K562 (cell line): ENCODE results near the gene POLR3H. TPM values are rescaled to one million over a fixed set of nuclear protein-coding genes. Genes with fewer than 3 reads are reported as not detected.

Experiments used
- BMI1 ChIP-seq: fragments of 150-350 bp; IDR thresholded peaks from 2 replicates; pipeline ENCODE4 v1.6.1; 2014; ENCODE audit warnings: low read length
- CBX1 ChIP-seq: sonication (generic); IDR thresholded peaks from 2 replicates; pipeline ENCODE4 v1.6.1; 2016; ENCODE audit warnings: antibody characterized with exemption, low read depth, mild to moderate bottlenecking
- CCNT2 ChIP-seq: IDR thresholded peaks from 2 replicates; pipeline ENCODE4 v1.6.1; 2011; ENCODE audit warnings: borderline replicate concordance, low read depth, mild to moderate bottlenecking, moderate library complexity, mixed read lengths, low read length; ENCODE audit not compliant: insufficient read length; ENCODE audit errors: extremely low read depth
- CTBP1 ChIP-seq: fragments of 450-650 bp; IDR thresholded peaks from 2 replicates; pipeline ENCODE4 v1.6.1; 2016; ENCODE audit warnings: borderline replicate concordance
- EGR1 ChIP-seq: fragments of 450-650 bp; conservative IDR thresholded peaks from 2 replicates; pipeline ENCODE4 v1.6.1; 2017; ENCODE audit warnings: mild to moderate bottlenecking
- FOXK2 ChIP-seq, 2 experiments: fragments of 450-650 bp; IDR thresholded peaks in 1 of 2; conservative IDR thresholded peaks in 1 of 2; 2 replicates each; pipeline ENCODE4 v1.6.1; 2016; ENCODE audit warnings: low read depth in 2 of 2, mild to moderate bottlenecking in 1 of 2
- GABPA ChIP-seq: fragments of 200-800 bp; sonication (Bioruptor generic); conservative IDR thresholded peaks from 2 replicates; pipeline ENCODE4 v1.6.1; 2016; ENCODE audit warnings: low read depth, missing genetic modification characterization, missing compliant biosample characterization
- GABPB1 ChIP-seq: sonication (generic); formaldehyde crosslinking; IDR thresholded peaks from 2 replicates; pipeline ENCODE4 v1.8.0; 2022; ENCODE audit warnings: mild to moderate bottlenecking, missing genetic modification reagents
- KDM5B ChIP-seq: fragments of 200-600 bp; sonication (generic); IDR thresholded peaks from 2 replicates; pipeline ENCODE4 v1.6.1; 2012; ENCODE audit warnings: low read depth, mild to moderate bottlenecking, moderate library complexity, low read length, control low read depth, inconsistent platforms; ENCODE audit not compliant: insufficient replicate concordance
- MYC ChIP-seq, 2 experiments: fragments of 250-450 bp in 1 of 2; sonication (Bioruptor Pico) in 1 of 2; IDR thresholded peaks; 2 replicates each; pipeline versions ENCODE4 v1.5.1 to v1.6.1; 2012 to 2021; ENCODE audit warnings: low read depth in 2 of 2, borderline replicate concordance in 1 of 2, improper control_type of control experiment in 1 of 2, low read length in 1 of 2, mild to moderate bottlenecking in 1 of 2, moderate library complexity in 1 of 2
- PTBP1 ChIP-seq: fragments of 200-400 bp; formaldehyde crosslinking; IDR thresholded peaks from 2 replicates; pipeline ENCODE4 v1.6.1; 2017; ENCODE audit warnings: low read depth, low read length
- SAP30 ChIP-seq: fragments of 200-600 bp; sonication (generic); IDR thresholded peaks from 2 replicates; pipeline ENCODE4 v1.6.1; 2012; ENCODE audit warnings: borderline replicate concordance, low read depth, mild to moderate bottlenecking, moderate library complexity, low read length, control low read depth, inconsistent platforms; ENCODE audit not compliant: insufficient read depth, poor library complexity, severe bottlenecking
- SIN3A ChIP-seq, 2 experiments: fragments of 150-350 bp in 1 of 2; IDR thresholded peaks; 2 replicates each; pipeline ENCODE4 v1.6.1; 2011 to 2016; ENCODE audit warnings: borderline replicate concordance in 2 of 2, low read depth in 2 of 2, low read length in 2 of 2, mild to moderate bottlenecking in 2 of 2, moderate library complexity in 2 of 2; ENCODE audit not compliant: control insufficient read depth in 1 of 2
- SNAPC5 ChIP-seq: fragments of 250-450 bp; sonication (Bioruptor Pico); IDR thresholded peaks from 2 replicates; pipeline ENCODE4 v1.8.0; 2021; ENCODE audit warnings: moderate library complexity, mild to moderate bottlenecking, inconsistent platforms
- SPI1 ChIP-seq: IDR thresholded peaks from 2 replicates; pipeline ENCODE4 v1.6.1; 2011; ENCODE audit warnings: low read depth, low read length, control low read depth, borderline replicate concordance
- polyA plus RNA-seq, 8 experiments: library from polyadenylated mRNA; depleted of rRNA in 4 of 8; stranded (reverse) in 5 of 8; unstranded in 3 of 8; fragments of >200 nt; fragmentation: Nextera tagmentation in 2 of 8; fragmentation: Illumina TruSeq in 1 of 8; extraction: Ambion mirVana in 2 of 8; extraction: Trizol in 1 of 8; gene quantifications; 2 replicates each; pipeline versions ENCODE4 v1.2.1 to v1.2.3, GENCODE V29; 2011 to 2014; ENCODE audit warnings: inconsistent platforms in 1 of 8, missing spikeins in 1 of 8
- total RNA-seq, 7 experiments: library from RNA; depleted of rRNA in 6 of 7; stranded (reverse); fragments of >200 nt in 6 of 7; fragmentation: Illumina TruSeq in 2 of 7; extraction: Trizol in 2 of 7; gene quantifications; 2 replicates each; pipeline versions ENCODE4 v1.2.1 to v1.2.3, GENCODE V29; 2011 to 2021; ENCODE audit warnings: low replicate concordance in 1 of 7
- TF ChIP-seq, protein P1 (sequence below), 2 experiments: fragments of 450-650 bp in 1 of 2; sonication (generic) in 1 of 2; formaldehyde crosslinking in 1 of 2; IDR thresholded peaks; 2 replicates each; pipeline versions ENCODE4 v1.7.1 to v1.9.0; 2016 to 2022; ENCODE audit warnings: inconsistent platforms in 1 of 2, mild to moderate bottlenecking in 1 of 2, missing genetic modification reagents in 1 of 2

The POLR3H gene
- total and polyA plus RNA-seq, 9 of the 15 experiments (the other 6 are each of a cell fraction or from before 2014, with no cell fraction given), result 5.3 to 48.4 (median 22.2) TPM

GRCh38 chr22:41589391-41590241, 45.3 kb upstream of the POLR3H start, which contains the start of gene PMM1 (continued):
- TF ChIP-seq SAP30 (peak; percentile 77), PTBP1 (no peak), SNAPC5 (no peak), MYC (IDR thresholded peaks at IDR 0.05; ENCODE audit: low read depth, low read length) (peak; percentile 37; the same call in 1 of the 2 replicates), MYC (CRISPR knock-in tag; IDR thresholded peaks at IDR 0.05; ENCODE audit: borderline replicate concordance, low read depth) (no peak), GABPA (tag) (peak; percentile 84), FOXK2 (conservative IDR thresholded peaks at IDR 0.05 in 1 of 2, IDR thresholded peaks at IDR 0.05 in 1 of 2; ENCODE audit: low read depth in 2 of 2) (0 out of 4 replicates have a peak, but pooled peaks of 1 of the 2 experiments have one; percentile 21), KDM5B (peak; percentile 80), SPI1 (peak; percentile 24; the same call in 1 of the 2 replicates), EGR1 (peak; percentile 69), BMI1 (no peak), CBX1 (no peak), CTBP1 (peak; percentile 51; the same call in 1 of the 2 replicates), SIN3A (IDR thresholded peaks at IDR 0.05; ENCODE audit: borderline replicate concordance in 2 of 2, control insufficient read depth in 1 of 2, low read depth in 2 of 2, low read length in 2 of 2) (peak in 1 of 2 experiments; percentile 30; a peak in 1 of 4 replicates), CCNT2 (peak; percentile 7), GABPB1 (CRISPR knock-in tag) (peak; percentile 19; the same call in 1 of the 2 replicates)
- TF ChIP-seq, protein P1, sequence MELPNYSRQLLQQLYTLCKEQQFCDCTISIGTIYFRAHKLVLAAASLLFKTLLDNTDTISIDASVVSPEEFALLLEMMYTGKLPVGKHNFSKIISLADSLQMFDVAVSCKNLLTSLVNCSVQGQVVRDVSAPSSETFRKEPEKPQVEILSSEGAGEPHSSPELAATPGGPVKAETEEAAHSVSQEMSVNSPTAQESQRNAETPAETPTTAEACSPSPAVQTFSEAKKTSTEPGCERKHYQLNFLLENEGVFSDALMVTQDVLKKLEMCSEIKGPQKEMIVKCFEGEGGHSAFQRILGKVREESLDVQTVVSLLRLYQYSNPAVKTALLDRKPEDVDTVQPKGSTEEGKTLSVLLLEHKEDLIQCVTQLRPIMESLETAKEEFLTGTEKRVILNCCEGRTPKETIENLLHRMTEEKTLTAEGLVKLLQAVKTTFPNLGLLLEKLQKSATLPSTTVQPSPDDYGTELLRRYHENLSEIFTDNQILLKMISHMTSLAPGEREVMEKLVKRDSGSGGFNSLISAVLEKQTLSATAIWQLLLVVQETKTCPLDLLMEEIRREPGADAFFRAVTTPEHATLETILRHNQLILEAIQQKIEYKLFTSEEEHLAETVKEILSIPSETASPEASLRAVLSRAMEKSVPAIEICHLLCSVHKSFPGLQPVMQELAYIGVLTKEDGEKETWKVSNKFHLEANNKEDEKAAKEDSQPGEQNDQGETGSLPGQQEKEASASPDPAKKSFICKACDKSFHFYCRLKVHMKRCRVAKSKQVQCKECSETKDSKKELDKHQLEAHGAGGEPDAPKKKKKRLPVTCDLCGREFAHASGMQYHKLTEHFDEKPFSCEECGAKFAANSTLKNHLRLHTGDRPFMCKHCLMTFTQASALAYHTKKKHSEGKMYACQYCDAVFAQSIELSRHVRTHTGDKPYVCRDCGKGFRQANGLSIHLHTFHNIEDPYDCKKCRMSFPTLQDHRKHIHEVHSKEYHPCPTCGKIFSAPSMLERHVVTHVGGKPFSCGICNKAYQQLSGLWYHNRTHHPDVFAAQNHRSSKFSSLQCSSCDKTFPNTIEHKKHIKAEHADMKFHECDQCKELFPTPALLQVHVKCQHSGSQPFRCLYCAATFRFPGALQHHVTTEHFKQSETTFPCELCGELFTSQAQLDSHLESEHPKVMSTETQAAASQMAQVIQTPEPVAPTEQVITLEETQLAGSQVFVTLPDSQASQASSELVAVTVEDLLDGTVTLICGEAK (IDR thresholded peaks at IDR 0.05), result peak; percentile 71
- TF ChIP-seq, protein P1 (CRISPR knock-in tag; IDR thresholded peaks at IDR 0.05), result no peak
